ENCODE results near the gene SNRPD3.

DNA sequence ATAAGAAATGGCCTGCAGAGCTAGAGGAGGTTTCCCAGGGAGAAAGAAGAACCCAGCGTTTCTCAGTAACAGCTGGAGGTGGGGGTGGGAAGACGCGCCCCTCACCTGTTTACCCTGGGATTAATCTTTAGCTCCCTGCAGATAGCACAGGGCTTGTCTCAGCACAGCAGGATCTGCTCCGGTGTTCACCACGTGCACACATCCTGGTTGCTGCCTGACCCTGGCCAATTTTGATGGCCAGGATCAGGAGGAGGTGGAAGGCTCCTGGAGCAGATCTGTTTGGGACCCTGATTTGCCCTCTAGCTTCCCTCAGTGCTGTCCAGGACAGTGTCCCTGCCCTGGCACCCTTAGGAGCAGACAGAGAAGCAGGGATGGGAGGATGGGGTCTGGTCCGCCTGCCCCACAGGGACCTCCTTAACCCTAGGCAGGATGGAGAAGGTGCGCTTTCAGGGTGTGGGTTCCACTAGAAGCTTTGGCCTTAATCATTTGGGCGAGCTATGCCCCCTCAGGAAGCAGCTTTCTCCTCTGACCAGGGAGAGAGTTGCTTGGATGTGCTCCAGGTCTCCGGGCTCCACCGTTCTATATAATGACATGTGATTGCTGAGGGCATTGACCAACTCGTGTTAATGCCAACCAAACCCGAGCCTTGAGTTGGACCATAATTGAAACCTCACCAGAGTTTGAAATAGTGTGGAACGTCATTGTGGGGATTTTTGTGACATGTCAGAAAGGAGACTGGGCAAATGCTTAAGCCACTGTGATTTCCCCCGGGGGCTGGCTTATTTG lies 41.4 kb upstream of the SNRPD3 start:
- TF ChIP-seq, protein P1, sequence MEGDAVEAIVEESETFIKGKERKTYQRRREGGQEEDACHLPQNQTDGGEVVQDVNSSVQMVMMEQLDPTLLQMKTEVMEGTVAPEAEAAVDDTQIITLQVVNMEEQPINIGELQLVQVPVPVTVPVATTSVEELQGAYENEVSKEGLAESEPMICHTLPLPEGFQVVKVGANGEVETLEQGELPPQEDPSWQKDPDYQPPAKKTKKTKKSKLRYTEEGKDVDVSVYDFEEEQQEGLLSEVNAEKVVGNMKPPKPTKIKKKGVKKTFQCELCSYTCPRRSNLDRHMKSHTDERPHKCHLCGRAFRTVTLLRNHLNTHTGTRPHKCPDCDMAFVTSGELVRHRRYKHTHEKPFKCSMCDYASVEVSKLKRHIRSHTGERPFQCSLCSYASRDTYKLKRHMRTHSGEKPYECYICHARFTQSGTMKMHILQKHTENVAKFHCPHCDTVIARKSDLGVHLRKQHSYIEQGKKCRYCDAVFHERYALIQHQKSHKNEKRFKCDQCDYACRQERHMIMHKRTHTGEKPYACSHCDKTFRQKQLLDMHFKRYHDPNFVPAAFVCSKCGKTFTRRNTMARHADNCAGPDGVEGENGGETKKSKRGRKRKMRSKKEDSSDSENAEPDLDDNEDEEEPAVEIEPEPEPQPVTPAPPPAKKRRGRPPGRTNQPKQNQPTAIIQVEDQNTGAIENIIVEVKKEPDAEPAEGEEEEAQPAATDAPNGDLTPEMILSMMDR (IDR thresholded peaks at IDR 0.05; ENCODE audit: low read depth, low read length, poor library complexity, severe bottlenecking): no peak
- TF ChIP-seq EZH2phosphoT487 (IDR thresholded peaks at IDR 0.05; ENCODE audit: borderline replicate concordance, low read length): no peak

All from DOHH2 (cell line).